HG03139 (cell line): ENCODE data around the gene PRMT5.
"Not testable (repeated sequence)": the region's sequence is repeated elsewhere in the genome, so short reads cannot be mapped to it uniquely, and the experiment has no call there.

Experiments used
- ATAC-seq: cut with Tn5 transposase; IDR thresholded peaks from one replicate; pipeline ENCODE4 v1.9.1; 2021; ENCODE audit not compliant: unreplicated experiment

PRMT5 gene

GRCh38 chr14:22935156-22935555, 6.0 kb upstream of the PRMT5 start:
- ATAC-seq: no peak

- ATAC-seq: no peak
These were observed 3.0 kb upstream of the PRMT5 start for GRCh38 chr14:22932146-22932545.

- ATAC-seq: no peak
These were observed 787 bp upstream of the PRMT5 start for GRCh38 chr14:22929961-22930364.

- no peak for ATAC-seq
These were observed 706 bp downstream of the PRMT5 start for GRCh38 chr14:22928237-22929103.

GRCh38 chr14:22926316-22926715, 2.9 kb downstream of the PRMT5 start:
- no peak for ATAC-seq

- no peak for ATAC-seq
These were observed 3.7 kb downstream of the PRMT5 start for GRCh38 chr14:22925513-22925912.

- ATAC-seq: no peak
These were observed 5.4 kb downstream of the PRMT5 start for GRCh38 chr14:22923746-22924145.

- no peak for ATAC-seq
These were observed 6.9 kb downstream of the PRMT5 start for GRCh38 chr14:22922294-22922693.

GRCh38 chr14:22920697-22921096, 8.5 kb downstream of the PRMT5 start:
- ATAC-seq: no peak

- ATAC-seq: peak; percentile 3
These were observed 9.6 kb downstream of the PRMT5 start for GRCh38 chr14:22919601-22919921.

GRCh38 chr14:22918804-22919600, 10.2 kb downstream of the PRMT5 start, which contains the start of gene RBM23:
TSS of gene RBM23 (minus strand) at chr14:22919149.
- ATAC-seq: peak; percentile 94

- ATAC-seq: no peak
These were observed 13.2 kb downstream of the PRMT5 start for GRCh38 chr14:22915886-22916521.

GRCh38 chr14:22914836-22915235, 14.3 kb downstream of the PRMT5 start:
- not testable (repeated sequence) for ATAC-seq

GRCh38 chr14:22910916-22911315, 18.3 kb downstream of the PRMT5 start:
- ATAC-seq: no peak

GRCh38 chr14:22908601-22909000, 20.6 kb downstream of the PRMT5 start:
- no peak for ATAC-seq

GRCh38 chr14:22907429-22907828, 21.7 kb downstream of the PRMT5 start:
- no peak for ATAC-seq

GRCh38 chr14:22906073-22906472, 23.1 kb downstream of the PRMT5 start:
- ATAC-seq: no peak

- ATAC-seq: no peak
These were observed 23.5 kb downstream of the PRMT5 start for GRCh38 chr14:22905627-22906026.

GRCh38 chr14:22903742-22904087, 25.5 kb downstream of the PRMT5 start:
- no peak for ATAC-seq

- ATAC-seq: no peak
These were observed 27.4 kb downstream of the PRMT5 start for GRCh38 chr14:22901799-22902198.

- no peak for ATAC-seq
These were observed 28.9 kb downstream of the PRMT5 start for GRCh38 chr14:22900081-22900799.
